PC-3 (cell line): ENCODE data around the gene FHL3. TPM values are rescaled to one million over a fixed set of nuclear protein-coding genes. Genes with fewer than 3 reads are reported as not detected.

Experiments used
- ATAC-seq: fragments of 200-7000 bp; cut with Tn5 transposase; 2 replicates; pipeline ENCODE4 v1.9.1; 2020; ENCODE audit warnings: mild to moderate bottlenecking, moderate library complexity
- BruUV-seq: library from RNA; stranded (reverse); fragments of 400-500 nt; replicated peaks from 2 replicates; lab custom pipeline; 2021; lab: Mats Ljungman, UMichigan
- CTCF ChIA-PET: fragments of 300-600 bp; sonication (Branson Sonifier 250); formaldehyde crosslinking; loops from one replicate; lab custom pipeline; 2022; ENCODE audit warnings: antibody characterized with exemption; lab: Charles Lee
- POLR2A ChIA-PET: fragments of 300-600 bp; sonication (Branson Sonifier 250); formaldehyde crosslinking; loops from one replicate; lab custom pipeline; 2022; ENCODE audit warnings: antibody characterized with exemption; ENCODE audit not compliant: unreplicated experiment; lab: Charles Lee
- DNase-seq: peaks from one replicate; pipeline ENCODE4 v3.0.0-alpha.2; 2015
- H2AFZ ChIP-seq: fragments of 300-600 bp; sonication (generic); 2 replicates; pipeline ENCODE4 v1.6.0; 2016; ENCODE audit warnings: antibody characterized with exemption, low read length
- H3F3A ChIP-seq: fragments of 300-600 bp; sonication (generic); one replicate; pipeline ENCODE4 v1.6.0; 2017; ENCODE audit warnings: antibody characterized with exemption, low read length, control low read depth, mild to moderate bottlenecking; ENCODE audit not compliant: unreplicated experiment
- H3K27ac ChIP-seq: fragments of 300-600 bp; sonication (generic); 2 replicates; pipeline ENCODE4 v1.5.1; 2016; ENCODE audit warnings: mild to moderate bottlenecking, low read length
- H3K27me3 ChIP-seq: fragments of 300-600 bp; sonication (generic); 2 replicates; pipeline ENCODE4 v1.6.1; 2016; ENCODE audit warnings: low read length, mixed read lengths
- H3K36me3 ChIP-seq: fragments of 300-600 bp; sonication (generic); 2 replicates; pipeline ENCODE4 v1.6.1; 2016; ENCODE audit warnings: low read depth, mixed run types, low read length, mixed read lengths
- H3K4me1 ChIP-seq: fragments of 300-600 bp; sonication (generic); 2 replicates; pipeline ENCODE4 v1.5.1; 2016; ENCODE audit warnings: low read length; ENCODE audit not compliant: insufficient read depth
- H3K4me2 ChIP-seq: fragments of 300-600 bp; sonication (generic); 2 replicates; pipeline ENCODE4 v1.6.0; 2016; ENCODE audit warnings: low read length
- H3K4me3 ChIP-seq: fragments of 300-600 bp; sonication (generic); 2 replicates; pipeline ENCODE4 v1.5.1; 2016; ENCODE audit warnings: mild to moderate bottlenecking, low read length, mixed read lengths
- H3K79me2 ChIP-seq: fragments of 300-600 bp; sonication (generic); 2 replicates; pipeline ENCODE4 v1.6.1; 2017; ENCODE audit warnings: low read length, mixed read lengths
- H3K9ac ChIP-seq: fragments of 300-600 bp; sonication (generic); 2 replicates; pipeline ENCODE4 v1.6.0; 2016; ENCODE audit warnings: mild to moderate bottlenecking, low read length
- H3K9me2 ChIP-seq: fragments of 300-600 bp; sonication (generic); replicated peaks from 2 replicates; pipeline ENCODE4 v1.6.1; 2016; ENCODE audit warnings: mixed run types, low read length, mixed read lengths
- H3K9me3 ChIP-seq: fragments of 300-600 bp; sonication (generic); 2 replicates; pipeline ENCODE4 v1.6.1; 2016; ENCODE audit warnings: low read length, mixed read lengths
- H4K20me1 ChIP-seq: fragments of 300-600 bp; sonication (generic); 2 replicates; pipeline ENCODE4 v1.6.1; 2016; ENCODE audit warnings: low read length, mixed read lengths
- EZH2 ChIP-seq: fragments of 300-600 bp; sonication (generic); IDR thresholded peaks from one replicate; pipeline ENCODE4 v1.6.1; 2017; ENCODE audit warnings: antibody characterized with exemption, mild to moderate bottlenecking, low read length; ENCODE audit not compliant: unreplicated experiment
- EZH2phosphoT487 ChIP-seq: fragments of 300-600 bp; sonication (generic); IDR thresholded peaks from 2 replicates; pipeline ENCODE4 v1.6.1; 2018; ENCODE audit warnings: mild to moderate bottlenecking, antibody characterized with exemption, low read length, borderline replicate concordance
- intact Hi-C: fragments of 100-400 bp; cut with micrococcal nuclease; formaldehyde crosslinking; loops from 2 replicates; pipeline ENCODE4 v1.9.0; 2023
- total RNA-seq: library from RNA; depleted of rRNA; stranded (reverse); fragments of >200 nt; gene quantifications from 2 replicates; pipeline ENCODE4 v1.2.3, GENCODE V29; 2014
- TF ChIP-seq, protein P1 (sequence below): fragments of 300-600 bp; sonication (generic); conservative IDR thresholded peaks from 2 replicates; pipeline ENCODE4 v1.5.1; 2017; ENCODE audit warnings: antibody characterized with exemption, low read depth, mild to moderate bottlenecking, low read length

The FHL3 gene
- total RNA-seq, 1 experiment from 2014 or later, result 6.3 TPM

- Histone ChIP-seq H3K79me2 (peaks cover 13% of the 10 kb centered on the region; the same call in 1 of the 2 replicates), H2AFZ (peak overlapping the region; percentile 31; the same call in 1 of the 2 replicates), H3K9ac (peak overlapping the region; percentile 14; the same call in 1 of the 2 replicates), H3K27ac (peak overlapping the region; percentile 52), H3K4me2 (peak overlapping the region; percentile 64), H3K36me3 (no peaks in the 10 kb centered on the region; the same call in 1 of the 2 replicates), H3K4me3 (no peak overlapping the region), H3K27me3 (no peaks in the 10 kb centered on the region), H4K20me1 (no peaks in the 10 kb centered on the region), H3K9me3 (no peaks in the 10 kb centered on the region), H3K9me2 (no peaks in the 10 kb centered on the region), H3F3A (no peaks in the 10 kb centered on the region), H3K4me1 (peaks cover 34% of the 10 kb centered on the region)
- DNase-seq (peak; percentile 34), ATAC-seq (peak; percentile 42)
- no peak for TF ChIP-seq EZH2
- no peak for TF ChIP-seq EZH2phosphoT487
- TF ChIP-seq, protein P1, sequence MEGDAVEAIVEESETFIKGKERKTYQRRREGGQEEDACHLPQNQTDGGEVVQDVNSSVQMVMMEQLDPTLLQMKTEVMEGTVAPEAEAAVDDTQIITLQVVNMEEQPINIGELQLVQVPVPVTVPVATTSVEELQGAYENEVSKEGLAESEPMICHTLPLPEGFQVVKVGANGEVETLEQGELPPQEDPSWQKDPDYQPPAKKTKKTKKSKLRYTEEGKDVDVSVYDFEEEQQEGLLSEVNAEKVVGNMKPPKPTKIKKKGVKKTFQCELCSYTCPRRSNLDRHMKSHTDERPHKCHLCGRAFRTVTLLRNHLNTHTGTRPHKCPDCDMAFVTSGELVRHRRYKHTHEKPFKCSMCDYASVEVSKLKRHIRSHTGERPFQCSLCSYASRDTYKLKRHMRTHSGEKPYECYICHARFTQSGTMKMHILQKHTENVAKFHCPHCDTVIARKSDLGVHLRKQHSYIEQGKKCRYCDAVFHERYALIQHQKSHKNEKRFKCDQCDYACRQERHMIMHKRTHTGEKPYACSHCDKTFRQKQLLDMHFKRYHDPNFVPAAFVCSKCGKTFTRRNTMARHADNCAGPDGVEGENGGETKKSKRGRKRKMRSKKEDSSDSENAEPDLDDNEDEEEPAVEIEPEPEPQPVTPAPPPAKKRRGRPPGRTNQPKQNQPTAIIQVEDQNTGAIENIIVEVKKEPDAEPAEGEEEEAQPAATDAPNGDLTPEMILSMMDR, result no peak
- intact Hi-C loops, result no loop called here
- no TSS peak for BruUV-seq
- POLR2A ChIA-PET, result no interaction called here
- CTCF ChIA-PET, result no interaction called here
These were observed 5.7 kb downstream of the FHL3 start for GRCh38 chr1:37999430-38000232.

- ChIA-PET CTCF (no interaction called here), POLR2A (no interaction called here)
- H3K36me3 ChIP-seq, result no peaks in the 10 kb centered on the region; the same call in 1 of the 2 replicates
- no peak overlapping the region for H3K4me3 ChIP-seq
- TF ChIP-seq EZH2phosphoT487 (no peak), EZH2 (no peak)
- TF ChIP-seq, protein P1, result no peak
- H3K9me2 ChIP-seq, result no peaks in the 10 kb centered on the region
- H3K9me3 ChIP-seq, result no peaks in the 10 kb centered on the region
- H3K4me1 ChIP-seq, result peaks cover 27% of the 10 kb centered on the region
- 0 out of 2 replicates have a peak overlapping the region, but pooled peaks have one; percentile 14 for H3K9ac ChIP-seq
- peak overlapping the region; percentile 64; the same call in 1 of the 2 replicates for H3K4me2 ChIP-seq
- no peak for ATAC-seq
- H3K27me3 ChIP-seq, result no peaks in the 10 kb centered on the region
- peak overlapping the region; percentile 52 for H3K27ac ChIP-seq
- no TSS peak for BruUV-seq
- H4K20me1 ChIP-seq, result no peaks in the 10 kb centered on the region
- peak overlapping the region; percentile 13; the same call in 1 of the 2 replicates for H2AFZ ChIP-seq
- no peaks in the 10 kb centered on the region for H3F3A ChIP-seq
- 0 out of 2 replicates have a peak, but pooled peaks cover 8% of the 10 kb centered on the region for H3K79me2 ChIP-seq
- DNase-seq, result no peak
- intact Hi-C loops, result no loop called here
These were observed 6.3 kb downstream of the FHL3 start for GRCh38 chr1:37998913-37999429.
